Measurements from ENCODE around the gene NNMT. TPM values are rescaled to one million over a fixed set of nuclear protein-coding genes. Genes with fewer than 3 reads are reported as not detected.

Gene NNMT
- total RNA-seq, 1 experiment from 2014 or later = not detected

- Histone ChIP-seq H3K9me3 (ENCODE audit: control insufficient read depth, low read depth, low read length) (no peaks in the 10 kb centered on the region), H3K23me2 (ENCODE audit: insufficient read length, low read depth, low read length, poor library complexity, severe bottlenecking) (no peaks in the 10 kb centered on the region), H4K20me1 (ENCODE audit: control insufficient read depth, insufficient read depth, insufficient read length) (no peaks in the 10 kb centered on the region), H3K9ac (ENCODE audit: extremely low read depth, insufficient read length, low read length) (no peak overlapping the region), H3K4me2 (ENCODE audit: insufficient read depth, insufficient read length, low read length) (no peak overlapping the region), H3K4me1 (ENCODE audit: insufficient read depth, low read length) (peaks cover 3% of the 10 kb centered on the region; the same call in 1 of the 2 replicates), H3K79me1 (ENCODE audit: insufficient read depth, low read depth, low read length, poor library complexity, severe bottlenecking) (no peaks in the 10 kb centered on the region), H3K27ac (ENCODE audit: insufficient read length, low read depth, low read length) (no peak overlapping the region), H3K4ac (ENCODE audit: low read depth, low read length) (no peak overlapping the region), H2BK120ac (ENCODE audit: low read depth, low read length, poor library complexity, severe bottlenecking) (no peak overlapping the region), H3K18ac (ENCODE audit: insufficient read length, low read depth, low read length) (no peak overlapping the region), H3K27me3 (ENCODE audit: insufficient read depth, low read length) (no peaks in the 10 kb centered on the region), H2BK12ac (ENCODE audit: insufficient read length, low read depth, low read length) (no peak overlapping the region), H3K56ac (ENCODE audit: insufficient read length, low read depth, low read length) (no peak overlapping the region), H2BK5ac (ENCODE audit: insufficient read length, low read length) (no peak overlapping the region), H3K23ac (ENCODE audit: insufficient read length, low read depth, low read length) (no peak overlapping the region), H3T11ph (ENCODE audit: low read length) (no peak overlapping the region), H4K5ac (ENCODE audit: insufficient read length, low read depth, low read length) (no peak overlapping the region), H2AK5ac (ENCODE audit: insufficient read length, low read length) (no peak overlapping the region), H2BK15ac (ENCODE audit: low read depth, low read length) (no peak overlapping the region), H4K91ac (ENCODE audit: insufficient read length, low read depth, low read length) (no peak overlapping the region), H2AFZ (ENCODE audit: low read length) (no peak overlapping the region), H3K14ac (ENCODE audit: insufficient read depth, low read length) (no peak overlapping the region), H2BK20ac (ENCODE audit: low read depth, low read length, poor library complexity, severe bottlenecking) (no peak overlapping the region), H3K79me2 (ENCODE audit: insufficient read depth, low read length) (no peaks in the 10 kb centered on the region), H4K8ac (replicated peaks; ENCODE audit: insufficient read length, low read depth, low read length) (no peak overlapping the region)
- no peak overlapping the region for H3K4me3 Mint-ChIP-seq
- no peak for DNase-seq
- peaks cover 15 to 43% of the 10 kb centered on the region in 2 experiments for H3K4me1 Mint-ChIP-seq
- no CpG with 5 or more reads among the region's 9 CpGs for WGBS (ENCODE audit: extremely low coverage, insufficient read length, low lambda C conversion rate)
- no peak for TF ChIP-seq CTCF (conservative IDR thresholded peaks at IDR 0.05)
- peaks cover 11% of the 10 kb centered on the region for H3K27me3 Mint-ChIP-seq (ENCODE audit: low read depth)
- H3K9me3 Mint-ChIP-seq = no peaks in the 10 kb centered on the region; a peak in 1 of 5 replicates
- H3K27ac Mint-ChIP-seq = no peak overlapping the region
- H3K36me3 Mint-ChIP-seq (ENCODE audit: insufficient read depth in 1 of 3, low read depth in 3 of 3) = no peaks in the 10 kb centered on the region
Observed at GRCh38 chr11:114252767-114253166, 43.4 kb upstream of the NNMT start.
